Measurements from ENCODE around the gene SLC35C1. TPM values are rescaled to one million over a fixed set of nuclear protein-coding genes. Genes with fewer than 3 reads are reported as not detected.

Gene SLC35C1
- total and polyA plus RNA-seq, 4 donors: 6.5 to 11.8 (median 10.5) TPM

GRCh38 chr11:45777127-45777969 lies 27.6 kb upstream of the SLC35C1 start:
- Histone ChIP-seq H3K4me3 (ENCODE audit: low read length in 2 of 2) (no peak overlapping the region), H3K27me3 (ENCODE audit: control insufficient read depth in 1 of 2, insufficient read depth in 2 of 2, low read length in 1 of 2) (no peaks in the 10 kb centered on the region), H3K27ac (ENCODE audit: low read depth in 1 of 2, low read length in 2 of 2) (no peak overlapping the region), H3K9me3 (ENCODE audit: control insufficient read depth, low read length) (no peaks in the 10 kb centered on the region), H3K36me3 (ENCODE audit: control insufficient read depth in 1 of 2, insufficient read depth in 2 of 2, low read length in 1 of 2) (peaks cover 0 to 2% of the 10 kb centered on the region in 2 donors), H3K4me1 (ENCODE audit: control insufficient read depth in 1 of 2, insufficient read depth in 2 of 2, low read length in 2 of 2) (no peaks in the 10 kb centered on the region)
- intact Hi-C loops (cut with DNase I): no loop called here
- WGBS, 2 donors: 90 to 93% methylated on average over 9 of the region's 9 CpGs
- ATAC-seq (ENCODE audit: low FRiP score) (no peak), DNase-seq (no peak)

GRCh38 chr11:45778341-45778740 lies 26.6 kb upstream of the SLC35C1 start:
- Histone ChIP-seq H3K36me3 (ENCODE audit: control insufficient read depth in 1 of 2, insufficient read depth in 2 of 2, low read length in 1 of 2) (peaks cover 0 to 2% of the 10 kb centered on the region in 2 donors), H3K4me3 (ENCODE audit: low read length in 2 of 2) (no peak overlapping the region), H3K4me1 (ENCODE audit: control insufficient read depth in 1 of 2, insufficient read depth in 2 of 2, low read length in 2 of 2) (no peaks in the 10 kb centered on the region), H3K27ac (ENCODE audit: low read depth in 1 of 2, low read length in 2 of 2) (no peak overlapping the region), H3K27me3 (ENCODE audit: control insufficient read depth in 1 of 2, insufficient read depth in 2 of 2, low read length in 1 of 2) (no peaks in the 10 kb centered on the region), H3K9me3 (ENCODE audit: control insufficient read depth, low read length) (no peaks in the 10 kb centered on the region)
- no peak for DNase-seq
- intact Hi-C loops (cut with DNase I): no loop called here
- ATAC-seq (ENCODE audit: low FRiP score): no peak
- 90% methylated on average over 6 of the region's 6 CpGs for WGBS, 2 donors

GRCh38 chr11:45779602-45780001 lies 25.3 kb upstream of the SLC35C1 start:
- Histone ChIP-seq H3K9me3 (ENCODE audit: control insufficient read depth, low read length) (no peaks in the 10 kb centered on the region), H3K4me3 (ENCODE audit: low read length in 2 of 2) (no peak overlapping the region), H3K4me1 (ENCODE audit: control insufficient read depth in 1 of 2, insufficient read depth in 2 of 2, low read length in 2 of 2) (no peaks in the 10 kb centered on the region), H3K27ac (ENCODE audit: low read depth in 1 of 2, low read length in 2 of 2) (no peak overlapping the region), H3K27me3 (ENCODE audit: control insufficient read depth in 1 of 2, insufficient read depth in 2 of 2, low read length in 1 of 2) (no peaks in the 10 kb centered on the region), H3K36me3 (ENCODE audit: control insufficient read depth in 1 of 2, insufficient read depth in 2 of 2, low read length in 1 of 2) (peaks cover 0 to 2% of the 10 kb centered on the region in 2 donors)
- intact Hi-C loops (cut with DNase I): no loop called here
- ATAC-seq (ENCODE audit: low FRiP score): no peak
- WGBS, 2 donors: 68 to 92% methylated on average over 5 of the region's 5 CpGs
- no peak for DNase-seq

GRCh38 chr11:45786272-45786671 lies 18.7 kb upstream of the SLC35C1 start:
- ATAC-seq (ENCODE audit: low FRiP score): no peak
- intact Hi-C loops (cut with DNase I): no loop called here
- H3K4me3 ChIP-seq (ENCODE audit: low read length in 2 of 2): no peak overlapping the region
- H3K36me3 ChIP-seq (ENCODE audit: control insufficient read depth in 1 of 2, insufficient read depth in 2 of 2, low read length in 1 of 2): no peaks in the 10 kb centered on the region
- peaks cover 0 to 2% of the 10 kb centered on the region in 2 donors for H3K27me3 ChIP-seq (ENCODE audit: control insufficient read depth in 1 of 2, insufficient read depth in 2 of 2, low read length in 1 of 2)
- H3K27ac ChIP-seq (ENCODE audit: low read depth in 1 of 2, low read length in 2 of 2): no peak overlapping the region
- H3K9me3 ChIP-seq (ENCODE audit: control insufficient read depth, low read length): peaks cover 3% of the 10 kb centered on the region
- H3K4me1 ChIP-seq (ENCODE audit: control insufficient read depth in 1 of 2, insufficient read depth in 2 of 2, low read length in 2 of 2): no peaks in the 10 kb centered on the region
- 74 to 82% methylated on average over 2 of the region's 2 CpGs for WGBS, 2 donors
- no peak for DNase-seq

- ATAC-seq (ENCODE audit: low FRiP score) (no peak), DNase-seq (no peak)
- intact Hi-C loops (cut with DNase I): no loop called here
- 80 to 87% methylated on average over 3 of the region's 3 CpGs for WGBS, 2 donors
- peaks cover 3% of the 10 kb centered on the region for H3K9me3 ChIP-seq (ENCODE audit: control insufficient read depth, low read length)
- no peaks in the 10 kb centered on the region for H3K36me3 ChIP-seq (ENCODE audit: control insufficient read depth in 1 of 2, insufficient read depth in 2 of 2, low read length in 1 of 2)
- no peak overlapping the region for H3K27ac ChIP-seq (ENCODE audit: low read depth in 1 of 2, low read length in 2 of 2)
- H3K4me3 ChIP-seq (ENCODE audit: low read length in 2 of 2): no peak overlapping the region
- H3K27me3 ChIP-seq (ENCODE audit: control insufficient read depth in 1 of 2, insufficient read depth in 2 of 2, low read length in 1 of 2): peaks cover 0 to 2% of the 10 kb centered on the region in 2 donors
- no peaks in the 10 kb centered on the region for H3K4me1 ChIP-seq (ENCODE audit: control insufficient read depth in 1 of 2, insufficient read depth in 2 of 2, low read length in 2 of 2)
These were observed 16.1 kb upstream of the SLC35C1 start for GRCh38 chr11:45788887-45789286.

- Histone ChIP-seq H3K4me3 (ENCODE audit: low read length in 2 of 2) (no peak overlapping the region), H3K27ac (ENCODE audit: low read depth in 1 of 2, low read length in 2 of 2) (no peak overlapping the region), H3K36me3 (ENCODE audit: control insufficient read depth in 1 of 2, insufficient read depth in 2 of 2, low read length in 1 of 2) (no peaks in the 10 kb centered on the region), H3K27me3 (ENCODE audit: control insufficient read depth in 1 of 2, insufficient read depth in 2 of 2, low read length in 1 of 2) (peaks cover 0 to 2% of the 10 kb centered on the region in 2 donors), H3K4me1 (ENCODE audit: control insufficient read depth in 1 of 2, insufficient read depth in 2 of 2, low read length in 2 of 2) (no peaks in the 10 kb centered on the region), H3K9me3 (ENCODE audit: control insufficient read depth, low read length) (peaks cover 3% of the 10 kb centered on the region)
- intact Hi-C loops (cut with DNase I): no loop called here
- DNase-seq (no peak), ATAC-seq (ENCODE audit: low FRiP score) (no peak)
- WGBS, 2 donors: 81 to 92% methylated on average over 1 of the region's 1 CpG
These were observed 13.4 kb upstream of the SLC35C1 start for GRCh38 chr11:45791524-45791923.

GRCh38 chr11:45794169-45794568 lies 10.8 kb upstream of the SLC35C1 start:
- no peaks in the 10 kb centered on the region for H3K9me3 ChIP-seq (ENCODE audit: control insufficient read depth, low read length)
- no peak for DNase-seq
- no peaks in the 10 kb centered on the region for H3K36me3 ChIP-seq (ENCODE audit: control insufficient read depth in 1 of 2, insufficient read depth in 2 of 2, low read length in 1 of 2)
- 42 to 50% methylated on average over 3 of the region's 3 CpGs for WGBS, 2 donors
- H3K27me3 ChIP-seq (ENCODE audit: control insufficient read depth in 1 of 2, insufficient read depth in 2 of 2, low read length in 1 of 2): no peaks in the 10 kb centered on the region
- no peaks in the 10 kb centered on the region for H3K4me1 ChIP-seq (ENCODE audit: control insufficient read depth in 1 of 2, insufficient read depth in 2 of 2, low read length in 2 of 2)
- H3K27ac ChIP-seq (ENCODE audit: low read depth in 1 of 2, low read length in 2 of 2): no peak overlapping the region
- H3K4me3 ChIP-seq (ENCODE audit: low read length in 2 of 2): no peak overlapping the region
- no peak for ATAC-seq (ENCODE audit: low FRiP score)
- intact Hi-C loops (cut with DNase I): no loop called here

- intact Hi-C loops (cut with DNase I): no loop called here
These were observed 9.6 kb upstream of the SLC35C1 start for GRCh38 chr11:45795379-45795778.

GRCh38 chr11:45796461-45796861 lies 8.5 kb upstream of the SLC35C1 start:
- Histone ChIP-seq H3K36me3 (ENCODE audit: control insufficient read depth in 1 of 2, insufficient read depth in 2 of 2, low read length in 1 of 2) (no peaks in the 10 kb centered on the region), H3K9me3 (ENCODE audit: control insufficient read depth, low read length) (no peaks in the 10 kb centered on the region), H3K4me3 (ENCODE audit: low read length in 2 of 2) (no peak overlapping the region), H3K27ac (ENCODE audit: low read depth in 1 of 2, low read length in 2 of 2) (no peak overlapping the region), H3K27me3 (ENCODE audit: control insufficient read depth in 1 of 2, insufficient read depth in 2 of 2, low read length in 1 of 2) (no peaks in the 10 kb centered on the region), H3K4me1 (ENCODE audit: control insufficient read depth in 1 of 2, insufficient read depth in 2 of 2, low read length in 2 of 2) (no peaks in the 10 kb centered on the region)
- DNase-seq (no peak), ATAC-seq (ENCODE audit: low FRiP score) (no peak)
- intact Hi-C loops (cut with DNase I): no loop called here
- WGBS, 2 donors: 92 to 94% methylated on average over 8 of the region's 8 CpGs

More at GRCh38 chr11:45795379-45795778, 9.6 kb upstream of the SLC35C1 start:
- H3K36me3 ChIP-seq (ENCODE audit: control insufficient read depth in 1 of 2, insufficient read depth in 2 of 2, low read length in 1 of 2): no peaks in the 10 kb centered on the region
- no peak overlapping the region for H3K4me3 ChIP-seq (ENCODE audit: low read length in 2 of 2)
- no peak for ATAC-seq (ENCODE audit: low FRiP score)
- no peak overlapping the region for H3K27ac ChIP-seq (ENCODE audit: low read depth in 1 of 2, low read length in 2 of 2)
- no peaks in the 10 kb centered on the region for H3K27me3 ChIP-seq (ENCODE audit: control insufficient read depth in 1 of 2, insufficient read depth in 2 of 2, low read length in 1 of 2)
- no peaks in the 10 kb centered on the region for H3K9me3 ChIP-seq (ENCODE audit: control insufficient read depth, low read length)
- 86 to 90% methylated on average over 5 of the region's 5 CpGs for WGBS, 2 donors
- H3K4me1 ChIP-seq (ENCODE audit: control insufficient read depth in 1 of 2, insufficient read depth in 2 of 2, low read length in 2 of 2): no peaks in the 10 kb centered on the region
- DNase-seq: no peak
